H9 (cell line): ENCODE measurements around the gene PTPRN2. TPM values are rescaled to one million over a fixed set of nuclear protein-coding genes. Genes with fewer than 3 reads are reported as not detected.

Source experiments
- DNase-seq: peaks from one replicate; pipeline ENCODE4 v3.0.0-alpha.2; 2017
- H2AFZ ChIP-seq: one replicate; pipeline ENCODE4 v1.6.1; 2013; ENCODE audit warnings: mild to moderate bottlenecking, low read length, control low read depth, moderate library complexity
- H2AK5ac ChIP-seq: 2 replicates; pipeline ENCODE4 v1.6.1; 2013; ENCODE audit warnings: low read length, control low read depth, mixed read lengths; ENCODE audit not compliant: insufficient read length
- H2BK120ac ChIP-seq: one replicate; pipeline ENCODE4 v1.6.1; 2013; ENCODE audit warnings: low read depth, mild to moderate bottlenecking, low read length, control low read depth, inconsistent platforms; ENCODE audit not compliant: poor library complexity, severe bottlenecking
- H2BK12ac ChIP-seq: 2 replicates; pipeline ENCODE4 v1.6.1; 2013; ENCODE audit warnings: low read length, control low read depth, mixed read lengths, low read depth; ENCODE audit not compliant: insufficient read length
- H2BK15ac ChIP-seq: 2 replicates; pipeline ENCODE4 v1.6.1; 2013; ENCODE audit warnings: low read depth, low read length, control low read depth
- H2BK20ac ChIP-seq: one replicate; pipeline ENCODE4 v1.6.1; 2013; ENCODE audit warnings: low read depth, mild to moderate bottlenecking, low read length, control low read depth, inconsistent platforms; ENCODE audit not compliant: poor library complexity, severe bottlenecking
- H2BK5ac ChIP-seq: 2 replicates; pipeline ENCODE4 v1.6.1; 2013; ENCODE audit warnings: low read length, control low read depth, mixed read lengths; ENCODE audit not compliant: insufficient read length
- H3K14ac ChIP-seq: 2 replicates; pipeline ENCODE4 v1.6.1; 2013; ENCODE audit warnings: low read length, control low read depth; ENCODE audit not compliant: insufficient read depth
- H3K18ac ChIP-seq: 2 replicates; pipeline ENCODE4 v1.6.1; 2013; ENCODE audit warnings: low read depth, mild to moderate bottlenecking, mixed read lengths, low read length, control low read depth; ENCODE audit not compliant: insufficient read length
- H3K23ac ChIP-seq: 2 replicates; pipeline ENCODE4 v1.6.1; 2013; ENCODE audit warnings: low read length, control low read depth, mixed read lengths, low read depth; ENCODE audit not compliant: insufficient read length
- H3K23me2 ChIP-seq: 2 replicates; pipeline ENCODE4 v1.6.1; 2013; ENCODE audit warnings: low read depth, mild to moderate bottlenecking, mixed read lengths, low read length, control low read depth; ENCODE audit not compliant: insufficient read length, poor library complexity, severe bottlenecking
- H3K27ac ChIP-seq: 2 replicates; pipeline ENCODE4 v1.5.1; 2013; ENCODE audit warnings: low read length, control low read depth, mixed read lengths, low read depth; ENCODE audit not compliant: insufficient read length
- H3K27me3 ChIP-seq: 2 replicates; pipeline ENCODE4 v1.6.1; 2013; ENCODE audit warnings: low read length, control low read depth, inconsistent platforms; ENCODE audit not compliant: insufficient read depth
- H3K4ac ChIP-seq: 2 replicates; pipeline ENCODE4 v1.6.1; 2013; ENCODE audit warnings: low read depth, mild to moderate bottlenecking, control low read depth, inconsistent platforms, low read length, moderate library complexity
- H3K4me1 ChIP-seq: 2 replicates; pipeline ENCODE4 v1.6.1; 2013; ENCODE audit warnings: low read length, control low read depth, inconsistent platforms; ENCODE audit not compliant: insufficient read depth
- H3K4me2 ChIP-seq: 2 replicates; pipeline ENCODE4 v1.6.1; 2013; ENCODE audit warnings: low read length, control low read depth, mixed read lengths; ENCODE audit not compliant: insufficient read length, insufficient read depth
- H3K56ac ChIP-seq: 2 replicates; pipeline ENCODE4 v1.6.1; 2013; ENCODE audit warnings: low read depth, mild to moderate bottlenecking, mixed read lengths, low read length, control low read depth; ENCODE audit not compliant: insufficient read length
- H3K79me1 ChIP-seq: 2 replicates; pipeline ENCODE4 v1.6.1; 2013; ENCODE audit warnings: low read depth, mild to moderate bottlenecking, moderate library complexity, low read length, control low read depth, inconsistent platforms; ENCODE audit not compliant: insufficient read depth, poor library complexity, severe bottlenecking
- H3K79me2 ChIP-seq: 2 replicates; pipeline ENCODE4 v1.6.1; 2013; ENCODE audit warnings: low read length, control low read depth, inconsistent platforms; ENCODE audit not compliant: insufficient read depth
- H3K9ac ChIP-seq: 2 replicates; pipeline ENCODE4 v1.6.1; 2013; ENCODE audit warnings: low read length, control low read depth, mixed read lengths; ENCODE audit not compliant: insufficient read length; ENCODE audit errors: extremely low read depth
- H3K9me3 ChIP-seq: one replicate; pipeline ENCODE4 v1.6.1; 2013; ENCODE audit warnings: low read depth, low read length, inconsistent platforms; ENCODE audit not compliant: control insufficient read depth
- H3T11ph ChIP-seq: one replicate; pipeline ENCODE4 v1.6.1; 2013; ENCODE audit warnings: mild to moderate bottlenecking, low read length, control low read depth, inconsistent platforms
- H4K20me1 ChIP-seq: one replicate; pipeline ENCODE4 v1.6.1; 2013; ENCODE audit not compliant: control insufficient read depth, insufficient read length, insufficient read depth
- H4K5ac ChIP-seq: 2 replicates; pipeline ENCODE4 v1.6.1; 2013; ENCODE audit warnings: low read depth, mild to moderate bottlenecking, mixed read lengths, low read length, control low read depth; ENCODE audit not compliant: insufficient read length
- H4K8ac ChIP-seq: replicated peaks from 2 replicates; pipeline ENCODE4 v1.6.1; 2013; ENCODE audit warnings: low read length, control low read depth, mixed read lengths, low read depth; ENCODE audit not compliant: insufficient read length
- H4K91ac ChIP-seq: 2 replicates; pipeline ENCODE4 v1.6.1; 2013; ENCODE audit warnings: low read depth, mild to moderate bottlenecking, moderate library complexity, mixed read lengths, low read length, control low read depth; ENCODE audit not compliant: insufficient read length
- H3K27ac Mint-ChIP-seq, 3 experiments: 2 replicates in 2 of 3; 3 replicates in 1 of 3; pipeline ENCODE4 v1.8.0; 2020 to 2021; ENCODE audit warnings: mixed read lengths in 3 of 3, mild to moderate bottlenecking in 1 of 3, moderate library complexity in 1 of 3
- H3K27me3 Mint-ChIP-seq: 2 replicates; pipeline ENCODE4 v1.8.0; 2021; ENCODE audit warnings: low read depth, mild to moderate bottlenecking, moderate library complexity, mixed read lengths
- H3K36me3 Mint-ChIP-seq, 3 experiments: 2 replicates in 2 of 3; 3 replicates in 1 of 3; pipeline ENCODE4 v1.8.0; 2020 to 2021; ENCODE audit warnings: low read depth in 3 of 3, mixed read lengths in 3 of 3; ENCODE audit not compliant: insufficient read depth in 1 of 3
- H3K4me1 Mint-ChIP-seq, 2 experiments: 2 replicates each; pipeline ENCODE4 v1.8.0; 2020; ENCODE audit warnings: mixed read lengths in 2 of 2
- H3K4me3 Mint-ChIP-seq, 2 experiments: 2 replicates in 1 of 2; 3 replicates in 1 of 2; pipeline ENCODE4 v1.8.0; 2020 to 2021; ENCODE audit warnings: mild to moderate bottlenecking in 2 of 2, mixed read lengths in 2 of 2, moderate library complexity in 1 of 2
- H3K9me3 Mint-ChIP-seq, 2 experiments: 2 replicates in 1 of 2; 3 replicates in 1 of 2; pipeline ENCODE4 v1.8.0; 2020; ENCODE audit warnings: mild to moderate bottlenecking in 2 of 2, mixed read lengths in 2 of 2, moderate library complexity in 1 of 2
- WGBS: extraction: QIAGEN DNeasy Blood & Tissue Kit; methylation state at CpG from one replicate; pipeline ENCODE4 v1.1.7; 2013; ENCODE audit warnings: missing lambda C conversion rate, low lambda C conversion rate, mixed read lengths; ENCODE audit not compliant: insufficient read length; ENCODE audit errors: extremely low coverage; 5-methylcytosine and 5-hydroxymethylcytosine counted together
- total RNA-seq: library from RNA; stranded (reverse); gene quantifications from 2 replicates; pipeline ENCODE4 v1.2.1, GENCODE V29; 2021
- TF ChIP-seq, protein P1 (sequence below): fragments of 200-600 bp; sonication (generic); conservative IDR thresholded peaks from 3 replicates; pipeline ENCODE4 v1.8.0; 2021; ENCODE audit warnings: antibody characterized with exemption, mild to moderate bottlenecking

The PTPRN2 gene
- total RNA-seq, 1 experiment from 2014 or later, result 5.2 TPM

- Histone ChIP-seq H3K9ac (no peak overlapping the region), H3K79me2 (no peaks in the 10 kb centered on the region), H3K18ac (no peak overlapping the region), H4K20me1 (no peaks in the 10 kb centered on the region), H3K79me1 (no peaks in the 10 kb centered on the region), H4K91ac (no peak overlapping the region), H3T11ph (no peak overlapping the region), H3K23me2 (no peaks in the 10 kb centered on the region), H3K23ac (no peak overlapping the region), H3K9me3 (no peaks in the 10 kb centered on the region), H2AK5ac (no peak overlapping the region), H4K8ac (no peak overlapping the region), H2BK20ac (no peak overlapping the region), H3K4me2 (no peak overlapping the region), H3K27ac (no peak overlapping the region), H3K27me3 (no peaks in the 10 kb centered on the region), H3K4me1 (no peaks in the 10 kb centered on the region), H2BK120ac (no peak overlapping the region), H2AFZ (no peak overlapping the region), H3K4ac (no peak overlapping the region), H2BK5ac (no peak overlapping the region), H3K14ac (no peak overlapping the region), H2BK15ac (no peak overlapping the region), H2BK12ac (no peak overlapping the region), H4K5ac (no peak overlapping the region), H3K56ac (no peak overlapping the region)
- H3K9me3 Mint-ChIP-seq, result peaks cover 11 to 13% of the 10 kb centered on the region in 2 experiments
- WGBS, result no CpG with 5 or more reads among the region's 21 CpGs
- H3K27me3 Mint-ChIP-seq, result peaks cover 51% of the 10 kb centered on the region
- TF ChIP-seq, protein P1, sequence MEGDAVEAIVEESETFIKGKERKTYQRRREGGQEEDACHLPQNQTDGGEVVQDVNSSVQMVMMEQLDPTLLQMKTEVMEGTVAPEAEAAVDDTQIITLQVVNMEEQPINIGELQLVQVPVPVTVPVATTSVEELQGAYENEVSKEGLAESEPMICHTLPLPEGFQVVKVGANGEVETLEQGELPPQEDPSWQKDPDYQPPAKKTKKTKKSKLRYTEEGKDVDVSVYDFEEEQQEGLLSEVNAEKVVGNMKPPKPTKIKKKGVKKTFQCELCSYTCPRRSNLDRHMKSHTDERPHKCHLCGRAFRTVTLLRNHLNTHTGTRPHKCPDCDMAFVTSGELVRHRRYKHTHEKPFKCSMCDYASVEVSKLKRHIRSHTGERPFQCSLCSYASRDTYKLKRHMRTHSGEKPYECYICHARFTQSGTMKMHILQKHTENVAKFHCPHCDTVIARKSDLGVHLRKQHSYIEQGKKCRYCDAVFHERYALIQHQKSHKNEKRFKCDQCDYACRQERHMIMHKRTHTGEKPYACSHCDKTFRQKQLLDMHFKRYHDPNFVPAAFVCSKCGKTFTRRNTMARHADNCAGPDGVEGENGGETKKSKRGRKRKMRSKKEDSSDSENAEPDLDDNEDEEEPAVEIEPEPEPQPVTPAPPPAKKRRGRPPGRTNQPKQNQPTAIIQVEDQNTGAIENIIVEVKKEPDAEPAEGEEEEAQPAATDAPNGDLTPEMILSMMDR, result no peak
- H3K36me3 Mint-ChIP-seq, result peaks cover 0 to 8% (median 5%) of the 10 kb centered on the region in 3 experiments; a peak in 5 of 7 replicates
- H3K27ac Mint-ChIP-seq, result no peak overlapping the region
- H3K4me3 Mint-ChIP-seq, result no peak overlapping the region
- no peak for DNase-seq
- no peaks in the 10 kb centered on the region for H3K4me1 Mint-ChIP-seq
Measured at GRCh38 chr7:157772486-157773130, 815.0 kb downstream of the PTPRN2 start.
